Upper lobe of left lung (tissue), 6 donors: ENCODE results near the gene TIMM23. TPM values are rescaled to one million over a fixed set of nuclear protein-coding genes. Genes with fewer than 3 reads are reported as not detected.
A peak's percentile ranks its signal among the peaks of the same experiment; 100 is the strongest.
"Not testable (repeated sequence)": the region's sequence is repeated elsewhere in the genome, so short reads cannot be mapped to it uniquely, and the experiment has no call there.

Experiments
- ATAC-seq, 2 donors: fragments of 200-7000 bp; cut with Tn5 transposase; one replicate each; pipeline ENCODE4 v1.9.1; 2022; ENCODE audit warnings: mild to moderate bottlenecking in 2 of 2, moderate library complexity in 2 of 2; ENCODE audit not compliant: low FRiP score in 2 of 2
- DNase-seq, 2 donors: peaks; one replicate each; pipeline ENCODE4 v3.0.0-alpha.2; 2019 to 2020
- H3K27ac ChIP-seq, 4 donors: fragments of 200-600 bp; sonication (generic); one replicate each; pipeline ENCODE4 v1.5.1; 2016 to 2019
- H3K27me3 ChIP-seq, 4 donors: fragments of 200-600 bp; sonication (generic); one replicate each; pipeline ENCODE4 v1.5.1; 2017 to 2019
- H3K36me3 ChIP-seq, 4 donors: fragments of 200-600 bp; sonication (generic); one replicate each; pipeline ENCODE4 v1.5.1; 2016 to 2019
- H3K4me1 ChIP-seq, 4 donors: fragments of 200-600 bp; sonication (generic); one replicate each; pipeline ENCODE4 v1.5.1; 2018 to 2019
- H3K4me3 ChIP-seq, 4 donors: fragments of 200-600 bp; sonication (generic); one replicate each; pipeline ENCODE4 v1.5.1; 2017 to 2019; ENCODE audit warnings: mild to moderate bottlenecking in 2 of 4, moderate library complexity in 1 of 4
- H3K9me3 ChIP-seq, 4 donors: fragments of 200-600 bp; sonication (generic); one replicate each; pipeline ENCODE4 v1.5.1; 2018 to 2019
- WGBS, 2 donors: methylation state at CpG; one replicate each; pipeline ENCODE4 v1.1.5; 2017 to 2018; 5-methylcytosine and 5-hydroxymethylcytosine counted together
- total RNA-seq, 6 donors: library from RNA; depleted of rRNA in 4 of 6; stranded (reverse); fragments of >200 nt in 4 of 6; gene quantifications; one replicate each; pipeline versions ENCODE4 v1.1.0 to v1.2.1, GENCODE V29; 2016 to 2021
- TF ChIP-seq, protein P1 (sequence below), 6 experiments: fragments of 450-650 bp in 4 of 6; fragments of 200-600 bp in 2 of 6; sonication (generic) in 2 of 6; IDR thresholded peaks; one replicate each; pipeline ENCODE4 v1.5.1; 2016 to 2019; ENCODE audit warnings: antibody characterized with exemption in 6 of 6
- donor health status: DM: no; HTN: no; CAD: no; lungs with moderate emphysema.
- donor health status: DM: no; HTN: yes; CAD: no; lungs with severe emphysema.

Gene TIMM23
- total RNA-seq, 6 donors from 2014 or later, result 15.8 to 57.6 (median 36.1) TPM

DNA sequence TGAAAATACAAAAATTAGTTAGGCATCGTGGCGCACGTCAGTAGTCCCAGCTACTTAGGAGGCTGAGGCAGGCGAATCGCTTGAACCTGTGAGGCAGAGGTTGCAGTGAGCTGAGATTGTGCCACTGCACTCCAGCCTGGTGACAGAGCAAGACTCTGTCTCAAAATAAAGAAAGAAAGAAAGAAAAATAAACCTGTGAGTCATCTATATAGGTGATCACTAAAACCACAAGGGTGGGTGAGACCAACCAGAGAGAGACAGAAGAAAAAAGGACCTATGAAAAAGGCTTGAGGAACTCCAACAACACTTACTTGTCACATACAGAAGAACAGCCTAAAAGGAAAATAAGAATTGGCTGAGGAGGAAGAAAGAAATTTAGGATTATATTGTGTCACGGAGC lies 14.4 kb upstream of the TIMM23 start:
- not testable (repeated sequence) for ATAC-seq, H3K27ac ChIP-seq, DNase-seq, H3K4me1 ChIP-seq, H3K36me3 ChIP-seq, H3K27me3 ChIP-seq, H3K4me3 ChIP-seq, H3K9me3 ChIP-seq
- 97 to 98% methylated on average over 6 of the region's 6 CpGs for WGBS, 2 donors

DNA sequence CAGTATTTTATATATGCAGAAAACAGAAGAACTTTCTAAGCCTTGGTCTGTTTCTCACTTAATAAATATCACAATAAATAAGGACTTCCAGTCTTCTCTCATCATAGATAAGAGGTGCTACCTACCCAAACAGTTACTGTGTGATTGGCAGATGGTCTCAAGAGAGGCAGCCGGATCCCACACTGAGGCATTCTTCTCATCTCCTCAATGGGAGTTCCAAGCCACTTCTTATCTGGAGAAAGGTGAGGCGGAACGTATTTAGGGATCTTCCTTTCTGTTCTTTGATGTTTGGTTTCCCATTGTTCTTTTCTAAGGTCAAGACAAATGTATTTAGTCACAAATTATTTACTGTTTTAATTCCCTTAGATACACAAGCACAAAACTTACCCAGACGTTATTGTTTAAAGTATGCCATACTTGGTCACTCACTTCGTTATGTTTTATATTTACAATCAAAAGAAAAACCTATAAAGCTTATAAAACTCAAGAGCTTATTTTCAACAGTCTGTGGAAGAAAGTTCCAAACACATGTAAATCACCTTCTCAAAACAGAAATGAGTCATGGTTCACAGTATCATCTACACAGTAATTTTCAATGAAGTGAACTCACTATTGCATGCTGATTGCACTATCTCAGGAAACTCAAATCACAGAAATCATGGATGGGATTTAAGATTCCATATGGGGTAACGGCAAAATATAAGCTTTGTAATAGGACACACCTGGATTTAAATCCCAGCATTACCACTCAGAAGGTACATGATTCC lies 9.4 kb upstream of the TIMM23 start:
- H3K9me3 ChIP-seq, H3K4me1 ChIP-seq, H3K4me3 ChIP-seq, H3K27me3 ChIP-seq, DNase-seq, H3K27ac ChIP-seq, ATAC-seq, H3K36me3 ChIP-seq: not testable (repeated sequence)
- WGBS, 2 donors, result 83% methylated on average over 4 to 6 of the region's 6 CpGs

DNA sequence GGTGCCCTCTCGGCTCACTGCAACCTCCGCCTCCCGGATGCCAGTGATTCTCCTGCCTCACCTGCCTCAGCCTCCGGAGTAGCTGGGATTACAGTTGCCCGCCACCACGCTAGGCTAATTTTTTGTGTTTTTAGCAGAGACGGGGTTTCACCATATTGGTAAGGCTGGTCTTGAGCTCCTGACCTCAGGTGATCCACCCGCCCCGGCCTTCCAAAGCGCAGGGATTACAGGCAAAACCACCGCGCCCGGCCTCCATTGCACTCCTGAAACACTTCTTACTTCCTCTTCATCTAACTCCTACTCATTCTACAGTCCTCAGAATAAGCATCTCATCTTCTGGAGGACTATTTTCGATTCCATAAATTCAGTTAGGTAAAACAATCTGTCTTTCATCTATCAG lies 1.3 kb upstream of the TIMM23 start:
- Histone ChIP-seq H3K4me1 (peaks cover 3 to 25% (median 14%) of the 10 kb centered on the region in 4 donors), H3K4me3 (peak overlapping the region in 3 of 4 donors; percentile 74 to 85 (median 84))
- not testable (repeated sequence) for H3K27ac ChIP-seq, H3K27me3 ChIP-seq, ATAC-seq, H3K9me3 ChIP-seq, H3K36me3 ChIP-seq
- DNase-seq, result peak in 1 of 2 donors; percentile 11
- 50 to 56% methylated on average over 14 of the region's 14 CpGs for WGBS, 2 donors

DNA sequence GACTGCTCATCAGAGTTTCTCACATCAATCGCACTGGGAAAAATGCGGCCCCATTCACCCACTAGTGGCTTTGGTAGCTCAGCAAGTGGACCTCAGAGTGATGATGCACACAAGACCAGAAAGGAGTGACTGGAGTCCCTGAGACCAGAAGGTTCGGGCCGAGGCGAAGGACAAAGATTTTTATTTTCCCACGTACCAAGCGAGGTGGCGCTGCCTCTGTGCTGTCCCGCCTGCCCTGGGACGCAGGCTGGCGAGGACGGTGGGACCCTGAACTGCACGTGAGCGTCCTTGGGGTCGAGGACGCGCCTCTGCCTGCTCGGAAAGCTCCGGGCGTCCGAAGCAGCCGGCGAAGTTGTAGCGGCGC lies 565 bp upstream of the TIMM23 start:
- H3K27me3 ChIP-seq, DNase-seq, H3K9me3 ChIP-seq: not testable (repeated sequence)
- peak overlapping the region; percentile 74 to 89 (median 84) for H3K4me3 ChIP-seq
- H3K4me1 ChIP-seq, result peaks cover 3 to 25% (median 14%) of the 10 kb centered on the region in 4 donors
- peaks cover 0 to 11% (median 0%) of the 10 kb centered on the region in 4 donors for H3K36me3 ChIP-seq
- 0% methylated on average over 8 of the region's 25 CpGs for WGBS, 2 donors
- H3K27ac ChIP-seq, result peak overlapping the region; percentile 69 to 84 (median 80)
- peak in 1 of 2 donors; percentile 55 for ATAC-seq

DNA sequence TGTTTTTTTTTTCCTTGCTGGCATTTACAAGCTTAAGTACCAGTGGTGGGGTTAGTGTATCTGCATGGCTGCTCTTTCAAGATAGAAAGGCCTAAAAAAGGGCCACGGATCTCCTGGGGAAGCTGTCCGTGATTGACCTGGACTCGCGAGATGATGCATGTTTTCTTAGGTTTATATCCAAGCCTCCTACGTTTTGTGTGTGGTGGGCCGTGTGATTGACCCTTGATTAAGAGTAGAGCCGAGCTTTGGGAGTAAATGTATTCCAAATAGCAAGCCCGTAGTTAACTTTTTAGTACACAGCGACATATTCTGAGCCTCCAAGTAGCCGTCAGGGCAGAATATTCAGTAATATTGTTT lies 502 bp downstream of the TIMM23 start:
- peak in 1 of 2 donors; percentile 31 for ATAC-seq
- 1% methylated on average over 10 of the region's 10 CpGs for WGBS, 2 donors
- not testable (repeated sequence) for H3K9me3 ChIP-seq, DNase-seq, H3K27me3 ChIP-seq
- peak overlapping the region; percentile 74 to 89 (median 84) for H3K4me3 ChIP-seq
- peak overlapping the region in 3 of 4 donors; percentile 69 to 84 (median 82) for H3K27ac ChIP-seq
- peaks cover 0 to 17% (median 0%) of the 10 kb centered on the region in 4 donors for H3K36me3 ChIP-seq
- H3K4me1 ChIP-seq, result peaks cover 3 to 25% (median 14%) of the 10 kb centered on the region in 4 donors

DNA sequence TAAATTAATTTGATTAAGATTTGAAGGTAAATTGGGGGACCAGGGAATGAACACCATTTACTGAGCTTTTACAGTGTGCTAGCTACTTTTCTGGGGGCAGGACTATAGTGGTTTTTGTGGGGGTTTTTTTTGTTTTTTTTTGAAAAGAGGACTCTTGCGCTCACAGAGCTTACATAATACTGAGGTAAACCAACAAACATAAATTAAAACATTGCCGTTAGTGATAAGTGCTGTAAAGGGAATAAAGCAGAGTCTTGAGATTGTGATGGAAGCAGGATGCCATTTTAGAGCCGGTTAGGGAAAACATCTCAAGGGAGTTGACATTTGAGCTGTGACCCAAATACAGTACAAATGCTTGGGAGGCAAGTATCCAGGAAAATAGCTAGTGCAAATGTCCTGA lies 1.8 kb downstream of the TIMM23 start:
- H3K27me3 ChIP-seq, H3K27ac ChIP-seq, H3K9me3 ChIP-seq, H3K4me3 ChIP-seq, ATAC-seq, DNase-seq: not testable (repeated sequence)
- Histone ChIP-seq H3K36me3 (peaks cover 0 to 20% (median 0%) of the 10 kb centered on the region in 4 donors), H3K4me1 (peaks cover 3 to 25% (median 14%) of the 10 kb centered on the region in 4 donors)
- 56 to 65% methylated on average over 3 of the region's 3 CpGs for WGBS, 2 donors

DNA sequence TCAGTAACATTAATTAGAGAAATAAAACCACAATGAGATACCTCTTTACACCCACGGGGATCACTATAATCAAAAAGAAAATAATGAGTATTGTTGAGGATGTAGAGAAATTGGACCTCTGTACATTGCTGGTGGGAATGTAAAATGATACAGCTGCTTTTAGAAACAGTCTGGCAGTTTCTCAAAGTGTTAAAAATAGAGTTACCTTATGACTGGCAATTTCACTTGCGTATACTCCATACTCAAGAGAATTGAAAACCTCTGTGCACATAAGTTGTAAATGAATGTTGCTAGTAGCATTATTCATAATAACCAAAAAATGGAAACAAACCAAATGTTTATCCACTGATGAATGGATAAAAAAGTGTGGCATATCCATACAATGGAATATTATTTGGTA lies 6.3 kb downstream of the TIMM23 start:
- not testable (repeated sequence) for H3K9me3 ChIP-seq, DNase-seq, H3K4me3 ChIP-seq, H3K4me1 ChIP-seq, H3K27me3 ChIP-seq, H3K27ac ChIP-seq, ATAC-seq
- WGBS, 2 donors, result 78 to 79% methylated on average over 1 of the region's 2 CpGs
- H3K36me3 ChIP-seq, result peaks cover 0 to 25% (median 0%) of the 10 kb centered on the region in 4 donors

DNA sequence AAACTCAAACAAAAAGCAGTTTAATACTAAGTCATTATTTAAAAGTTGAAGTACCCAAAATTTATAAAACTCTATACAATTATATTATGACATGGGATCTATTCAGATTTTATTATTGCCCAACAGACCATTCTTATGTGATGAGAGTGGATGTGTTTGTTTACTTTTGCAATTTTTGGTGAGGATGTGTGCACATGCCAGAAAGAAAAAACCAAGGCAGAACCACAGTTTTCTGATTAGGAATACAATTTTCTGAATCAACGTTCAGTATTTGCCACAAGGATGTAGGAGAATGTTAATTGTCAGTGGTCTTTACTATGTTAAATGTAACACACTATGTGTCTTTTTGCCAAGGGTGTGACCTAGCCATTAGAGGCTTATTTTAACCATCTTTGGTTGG lies 9.1 kb downstream of the TIMM23 start:
- peaks cover 0 to 32% (median 11%) of the 10 kb centered on the region in 4 donors for H3K36me3 ChIP-seq
- not testable (repeated sequence) for ATAC-seq, H3K27ac ChIP-seq, H3K27me3 ChIP-seq, H3K4me3 ChIP-seq, H3K9me3 ChIP-seq, DNase-seq, H3K4me1 ChIP-seq
- WGBS, 2 donors, result 27 to 60% methylated on average over 1 of the region's 1 CpG

DNA sequence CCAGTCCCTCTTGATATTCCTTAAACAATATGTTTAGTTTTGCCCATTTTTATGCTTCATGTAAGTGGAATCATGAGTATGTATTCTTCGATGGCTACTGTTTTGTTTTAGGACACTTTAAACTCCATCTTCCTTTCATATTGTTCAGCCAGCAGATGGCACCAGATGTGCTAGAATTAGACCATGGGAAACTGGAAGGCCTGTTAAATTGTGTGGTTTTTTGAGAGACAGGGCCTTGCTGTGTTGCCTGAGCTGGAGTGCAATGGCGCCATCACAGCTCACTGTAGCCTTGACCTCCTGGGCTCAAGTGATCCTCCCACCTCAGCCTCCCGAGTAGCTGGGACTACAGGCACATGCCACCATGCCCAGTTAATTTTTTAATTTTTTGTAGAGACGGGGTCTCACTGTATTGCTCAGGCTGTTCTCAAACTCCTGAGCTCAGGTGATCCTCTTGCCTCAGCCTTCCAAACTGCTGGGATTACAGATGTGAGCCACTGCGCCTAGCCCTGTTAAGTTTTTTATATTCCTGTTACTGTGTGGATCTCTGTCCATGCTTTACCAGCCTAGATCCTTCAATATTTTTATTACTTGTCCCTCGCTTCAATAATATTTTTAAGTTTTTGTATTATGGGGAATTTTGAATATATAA lies 11.4 kb downstream of the TIMM23 start:
- peaks cover 0 to 29% (median 12%) of the 10 kb centered on the region in 4 donors for H3K36me3 ChIP-seq
- not testable (repeated sequence) for H3K27ac ChIP-seq, H3K27me3 ChIP-seq, H3K4me3 ChIP-seq, H3K9me3 ChIP-seq, H3K4me1 ChIP-seq
- peak in 1 of 2 donors; percentile 29 for DNase-seq
- TF ChIP-seq, protein P1, sequence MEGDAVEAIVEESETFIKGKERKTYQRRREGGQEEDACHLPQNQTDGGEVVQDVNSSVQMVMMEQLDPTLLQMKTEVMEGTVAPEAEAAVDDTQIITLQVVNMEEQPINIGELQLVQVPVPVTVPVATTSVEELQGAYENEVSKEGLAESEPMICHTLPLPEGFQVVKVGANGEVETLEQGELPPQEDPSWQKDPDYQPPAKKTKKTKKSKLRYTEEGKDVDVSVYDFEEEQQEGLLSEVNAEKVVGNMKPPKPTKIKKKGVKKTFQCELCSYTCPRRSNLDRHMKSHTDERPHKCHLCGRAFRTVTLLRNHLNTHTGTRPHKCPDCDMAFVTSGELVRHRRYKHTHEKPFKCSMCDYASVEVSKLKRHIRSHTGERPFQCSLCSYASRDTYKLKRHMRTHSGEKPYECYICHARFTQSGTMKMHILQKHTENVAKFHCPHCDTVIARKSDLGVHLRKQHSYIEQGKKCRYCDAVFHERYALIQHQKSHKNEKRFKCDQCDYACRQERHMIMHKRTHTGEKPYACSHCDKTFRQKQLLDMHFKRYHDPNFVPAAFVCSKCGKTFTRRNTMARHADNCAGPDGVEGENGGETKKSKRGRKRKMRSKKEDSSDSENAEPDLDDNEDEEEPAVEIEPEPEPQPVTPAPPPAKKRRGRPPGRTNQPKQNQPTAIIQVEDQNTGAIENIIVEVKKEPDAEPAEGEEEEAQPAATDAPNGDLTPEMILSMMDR (IDR thresholded peaks at IDR 0.05), result peak in 3 of 6 experiments; percentile 22 to 48 (median 45)
- 74 to 76% methylated on average over 5 to 6 of the region's 6 CpGs for WGBS, 2 donors
- ATAC-seq, result peak in 1 of 2 donors; percentile 70

DNA sequence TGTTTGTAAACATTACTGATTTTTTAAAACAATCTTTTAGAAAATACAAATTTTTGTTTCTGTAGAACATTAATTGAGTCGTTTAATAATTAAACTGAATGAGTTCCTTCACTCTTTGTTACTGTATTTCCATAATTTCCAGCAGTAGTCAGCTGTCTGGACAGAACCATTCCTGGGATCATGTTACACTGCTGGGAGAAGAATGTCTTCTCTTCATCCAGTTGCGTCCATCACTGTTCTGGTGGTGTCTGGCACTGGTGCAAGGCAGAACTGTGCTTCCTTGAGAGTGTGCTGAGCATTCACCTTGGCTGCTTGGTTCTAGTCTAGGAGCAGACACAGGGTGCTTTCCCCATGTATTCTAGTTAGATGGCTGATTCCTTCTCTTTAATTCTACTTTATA lies 12.2 kb downstream of the TIMM23 start:
- peaks cover 0 to 29% (median 12%) of the 10 kb centered on the region in 4 donors for H3K36me3 ChIP-seq
- H3K4me3 ChIP-seq, H3K27ac ChIP-seq, DNase-seq, H3K27me3 ChIP-seq, H3K9me3 ChIP-seq, H3K4me1 ChIP-seq, ATAC-seq: not testable (repeated sequence)
- WGBS, 2 donors, result 96 to 97% methylated on average over 2 of the region's 2 CpGs

DNA sequence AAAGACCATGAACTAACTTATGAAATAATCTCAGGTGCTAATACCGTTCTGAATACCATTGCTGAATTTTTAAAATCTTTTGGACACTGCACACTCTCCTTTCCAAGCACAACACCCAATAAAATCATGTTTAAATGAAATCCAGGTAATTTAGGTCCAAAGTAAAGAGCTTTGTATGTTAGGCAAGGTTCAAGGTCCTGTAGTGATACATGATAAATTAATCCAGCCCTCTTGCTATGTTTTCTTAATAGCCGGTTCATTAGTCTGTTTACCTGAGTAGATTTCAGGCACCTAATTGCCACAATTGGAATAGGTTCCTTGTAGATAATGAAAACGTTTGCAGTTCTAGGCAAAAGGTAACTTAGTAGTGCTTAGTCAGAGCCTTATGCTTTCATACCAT lies 13.3 kb downstream of the TIMM23 start:
- H3K9me3 ChIP-seq, H3K27ac ChIP-seq, ATAC-seq, H3K4me3 ChIP-seq, DNase-seq, H3K4me1 ChIP-seq, H3K27me3 ChIP-seq: not testable (repeated sequence)
- 90 to 93% methylated on average over 3 of the region's 3 CpGs for WGBS, 2 donors
- H3K36me3 ChIP-seq, result peaks cover 3 to 32% (median 12%) of the 10 kb centered on the region in 4 donors
